NT2/D1 (cell line): Measurements from ENCODE around the gene FBXL7.

Experiments
- SUZ12 ChIP-seq: IDR thresholded peaks from 2 replicates; pipeline ENCODE4 v1.6.1; 2011; ENCODE audit not compliant: insufficient read length, insufficient read depth; ENCODE audit errors: extremely low read depth
- ZNF274 ChIP-seq: IDR thresholded peaks from 2 replicates; pipeline ENCODE4 v1.6.1; 2011; ENCODE audit warnings: mild to moderate bottlenecking, low read depth, low read length

DNA sequence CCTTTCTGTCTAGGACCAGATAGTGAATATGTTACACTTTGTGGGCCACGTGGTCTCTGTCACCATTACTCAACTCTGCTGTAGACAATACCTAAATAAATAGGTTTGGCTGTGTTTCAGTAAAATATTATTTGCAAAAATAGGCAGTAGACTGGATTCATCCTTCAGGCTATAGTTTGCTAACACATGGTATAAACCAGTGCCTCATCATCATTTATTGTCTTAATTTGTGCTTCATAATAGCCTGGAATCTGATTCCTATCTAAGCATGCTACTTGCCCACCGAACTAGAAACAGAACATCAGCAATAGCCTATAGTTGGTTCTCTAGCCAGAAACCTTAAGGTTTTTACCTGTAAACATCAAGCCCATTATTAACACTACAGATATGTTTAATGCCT is 215.6 kb downstream of the FBXL7 start:
- TF ChIP-seq ZNF274 (no peak), SUZ12 (no peak)
